Coronary artery (tissue), 2 donors: ENCODE data around the gene CFD.
"Not testable (repeated sequence)": the region's sequence is repeated elsewhere in the genome, so short reads cannot be mapped to it uniquely, and the experiment has no call there.

Experiments
- DNase-seq: peaks from one replicate; pipeline ENCODE4 v3.0.0-alpha.2; 2017; ENCODE audit warnings: low spot score
- H3K27ac ChIP-seq, 2 donors: fragments of 200-600 bp; sonication (generic); one replicate each; pipeline ENCODE4 v1.5.1; 2016 to 2019
- H3K4me3 ChIP-seq: fragments of 200-600 bp; sonication (generic); 2 replicates; pipeline ENCODE4 v1.5.1; 2016; ENCODE audit warnings: mild to moderate bottlenecking, moderate library complexity
- CTCF ChIP-seq: fragments of 200-600 bp; sonication (generic); IDR thresholded peaks from one replicate; pipeline ENCODE4 v1.5.1; 2019; ENCODE audit warnings: antibody characterized with exemption

The CFD gene

GRCh38 chr19:889662-890295 is 30.3 kb downstream of the CFD start:
- TF ChIP-seq CTCF = no peak
- no peak for DNase-seq
- Histone ChIP-seq H3K4me3 (no peak overlapping the region), H3K27ac (no peak overlapping the region)

GRCh38 chr19:890831-891230 is 31.4 kb downstream of the CFD start:
- no peak for TF ChIP-seq CTCF
- H3K4me3 ChIP-seq = no peak overlapping the region
- no peak overlapping the region for H3K27ac ChIP-seq
- DNase-seq = no peak

GRCh38 chr19:891421-892200 is 32.1 kb downstream of the CFD start:
- peak overlapping the region; percentile 98 for H3K4me3 ChIP-seq
- DNase-seq = not testable (repeated sequence)
- H3K27ac ChIP-seq = peak overlapping the region in 1 of 2 donors; percentile 84

- DNase-seq = no peak
- Histone ChIP-seq H3K4me3 (peak overlapping the region; percentile 98), H3K27ac (peak overlapping the region; percentile 84 to 96)
- no peak for TF ChIP-seq CTCF
These were observed 32.9 kb downstream of the CFD start for GRCh38 chr19:892243-892893.

GRCh38 chr19:892894-893689 is 33.6 kb downstream of the CFD start, which contains the start of the genes MED16 and RNU6-9:
Gene MED16 (minus strand): TSS chr19:893187. CDS start chr19:891131, 2,056 bp downstream.
Gene RNU6-9 (plus strand): TSS chr19:893484.
- no peak for TF ChIP-seq CTCF
- peak within 1 kb of the TSS; percentile 84 to 96 for H3K27ac ChIP-seq
- peak within 1 kb of the TSS; percentile 98 for H3K4me3 ChIP-seq
- peak; percentile 94 for DNase-seq

- no peak for DNase-seq
- H3K27ac ChIP-seq = no peak overlapping the region
These were observed 37.0 kb downstream of the CFD start for GRCh38 chr19:896434-896833.

More at GRCh38 chr19:896434-896833, 37.0 kb downstream of the CFD start:
- no peak overlapping the region for H3K4me3 ChIP-seq
- no peak for TF ChIP-seq CTCF
